ENCODE measurements around the gene SC5D.

DNA sequence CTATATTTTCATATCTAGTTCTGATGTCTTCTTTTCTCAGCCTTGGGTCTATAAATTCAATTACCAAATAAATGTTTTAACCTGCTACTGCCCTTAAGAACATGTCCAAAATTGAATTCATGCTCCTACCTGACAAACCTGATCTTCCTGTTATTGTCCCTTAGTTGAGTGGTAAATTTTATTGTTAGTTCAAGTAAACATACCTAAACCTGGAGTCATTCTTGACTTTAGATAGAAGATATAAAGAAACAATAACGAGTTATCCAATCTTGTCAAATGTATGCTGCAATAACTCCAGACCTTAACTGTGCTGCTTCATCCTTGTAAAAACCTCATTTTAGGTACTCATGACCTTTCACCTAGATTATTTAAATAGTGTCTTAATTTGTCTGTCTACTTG lies 34.6 kb upstream of the SC5D start:
- TF ChIP-seq, protein P1, sequence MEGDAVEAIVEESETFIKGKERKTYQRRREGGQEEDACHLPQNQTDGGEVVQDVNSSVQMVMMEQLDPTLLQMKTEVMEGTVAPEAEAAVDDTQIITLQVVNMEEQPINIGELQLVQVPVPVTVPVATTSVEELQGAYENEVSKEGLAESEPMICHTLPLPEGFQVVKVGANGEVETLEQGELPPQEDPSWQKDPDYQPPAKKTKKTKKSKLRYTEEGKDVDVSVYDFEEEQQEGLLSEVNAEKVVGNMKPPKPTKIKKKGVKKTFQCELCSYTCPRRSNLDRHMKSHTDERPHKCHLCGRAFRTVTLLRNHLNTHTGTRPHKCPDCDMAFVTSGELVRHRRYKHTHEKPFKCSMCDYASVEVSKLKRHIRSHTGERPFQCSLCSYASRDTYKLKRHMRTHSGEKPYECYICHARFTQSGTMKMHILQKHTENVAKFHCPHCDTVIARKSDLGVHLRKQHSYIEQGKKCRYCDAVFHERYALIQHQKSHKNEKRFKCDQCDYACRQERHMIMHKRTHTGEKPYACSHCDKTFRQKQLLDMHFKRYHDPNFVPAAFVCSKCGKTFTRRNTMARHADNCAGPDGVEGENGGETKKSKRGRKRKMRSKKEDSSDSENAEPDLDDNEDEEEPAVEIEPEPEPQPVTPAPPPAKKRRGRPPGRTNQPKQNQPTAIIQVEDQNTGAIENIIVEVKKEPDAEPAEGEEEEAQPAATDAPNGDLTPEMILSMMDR (IDR thresholded peaks at IDR 0.05), result no peak
- TF ChIP-seq EP300 (IDR thresholded peaks at IDR 0.05; ENCODE audit: low read depth), result no peak
- TF ChIP-seq POLR2A (IDR thresholded peaks at IDR 0.05), result no peak

Measured in transverse colon (tissue), 3 donors.